ENCODE results near the gene CCDC197.

DNA sequence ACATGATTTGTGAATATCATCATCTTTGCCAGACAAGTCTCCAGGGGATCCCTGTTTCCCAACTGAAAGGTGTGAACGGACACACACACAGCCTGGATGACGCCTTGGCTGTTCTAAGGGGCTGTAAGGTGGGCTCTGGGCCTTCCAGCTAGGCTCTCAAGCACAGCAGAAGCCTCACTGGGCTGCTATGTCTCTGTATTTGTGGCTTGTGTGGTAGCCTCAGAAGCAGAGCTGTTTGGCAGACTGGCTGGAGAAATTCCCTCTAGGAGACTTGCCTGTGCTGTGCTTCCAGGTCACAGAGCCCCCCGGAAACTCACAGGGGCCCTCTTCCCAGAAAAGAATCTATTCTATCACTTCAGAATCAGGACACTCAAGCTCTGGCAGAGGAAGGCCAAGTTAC lies 50.5 kb downstream of the CCDC197 start:
- TF ChIP-seq JUND (IDR thresholded peaks at IDR 0.05): no peak
- TF ChIP-seq, protein P1, sequence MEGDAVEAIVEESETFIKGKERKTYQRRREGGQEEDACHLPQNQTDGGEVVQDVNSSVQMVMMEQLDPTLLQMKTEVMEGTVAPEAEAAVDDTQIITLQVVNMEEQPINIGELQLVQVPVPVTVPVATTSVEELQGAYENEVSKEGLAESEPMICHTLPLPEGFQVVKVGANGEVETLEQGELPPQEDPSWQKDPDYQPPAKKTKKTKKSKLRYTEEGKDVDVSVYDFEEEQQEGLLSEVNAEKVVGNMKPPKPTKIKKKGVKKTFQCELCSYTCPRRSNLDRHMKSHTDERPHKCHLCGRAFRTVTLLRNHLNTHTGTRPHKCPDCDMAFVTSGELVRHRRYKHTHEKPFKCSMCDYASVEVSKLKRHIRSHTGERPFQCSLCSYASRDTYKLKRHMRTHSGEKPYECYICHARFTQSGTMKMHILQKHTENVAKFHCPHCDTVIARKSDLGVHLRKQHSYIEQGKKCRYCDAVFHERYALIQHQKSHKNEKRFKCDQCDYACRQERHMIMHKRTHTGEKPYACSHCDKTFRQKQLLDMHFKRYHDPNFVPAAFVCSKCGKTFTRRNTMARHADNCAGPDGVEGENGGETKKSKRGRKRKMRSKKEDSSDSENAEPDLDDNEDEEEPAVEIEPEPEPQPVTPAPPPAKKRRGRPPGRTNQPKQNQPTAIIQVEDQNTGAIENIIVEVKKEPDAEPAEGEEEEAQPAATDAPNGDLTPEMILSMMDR (IDR thresholded peaks at IDR 0.05; ENCODE audit: low read depth, low read length, missing input control): no peak
- TF ChIP-seq TAF1 (conservative IDR thresholded peaks at IDR 0.05): no peak
- no peak for TF ChIP-seq RAD21 (IDR thresholded peaks at IDR 0.05)
- TF ChIP-seq RXRA (IDR thresholded peaks at IDR 0.05): no peak
- TF ChIP-seq, protein P2, sequence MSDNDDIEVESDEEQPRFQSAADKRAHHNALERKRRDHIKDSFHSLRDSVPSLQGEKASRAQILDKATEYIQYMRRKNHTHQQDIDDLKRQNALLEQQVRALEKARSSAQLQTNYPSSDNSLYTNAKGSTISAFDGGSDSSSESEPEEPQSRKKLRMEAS (IDR thresholded peaks at IDR 0.05): no peak
- TF ChIP-seq, protein P3, sequence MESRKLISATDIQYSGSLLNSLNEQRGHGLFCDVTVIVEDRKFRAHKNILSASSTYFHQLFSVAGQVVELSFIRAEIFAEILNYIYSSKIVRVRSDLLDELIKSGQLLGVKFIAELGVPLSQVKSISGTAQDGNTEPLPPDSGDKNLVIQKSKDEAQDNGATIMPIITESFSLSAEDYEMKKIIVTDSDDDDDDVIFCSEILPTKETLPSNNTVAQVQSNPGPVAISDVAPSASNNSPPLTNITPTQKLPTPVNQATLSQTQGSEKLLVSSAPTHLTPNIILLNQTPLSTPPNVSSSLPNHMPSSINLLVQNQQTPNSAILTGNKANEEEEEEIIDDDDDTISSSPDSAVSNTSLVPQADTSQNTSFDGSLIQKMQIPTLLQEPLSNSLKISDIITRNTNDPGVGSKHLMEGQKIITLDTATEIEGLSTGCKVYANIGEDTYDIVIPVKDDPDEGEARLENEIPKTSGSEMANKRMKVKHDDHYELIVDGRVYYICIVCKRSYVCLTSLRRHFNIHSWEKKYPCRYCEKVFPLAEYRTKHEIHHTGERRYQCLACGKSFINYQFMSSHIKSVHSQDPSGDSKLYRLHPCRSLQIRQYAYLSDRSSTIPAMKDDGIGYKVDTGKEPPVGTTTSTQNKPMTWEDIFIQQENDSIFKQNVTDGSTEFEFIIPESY (IDR thresholded peaks at IDR 0.05): no peak
- no peak for TF ChIP-seq EGR1 (IDR thresholded peaks at IDR 0.05; ENCODE audit: low read depth in 2 of 2)
- TF ChIP-seq, protein P4, sequence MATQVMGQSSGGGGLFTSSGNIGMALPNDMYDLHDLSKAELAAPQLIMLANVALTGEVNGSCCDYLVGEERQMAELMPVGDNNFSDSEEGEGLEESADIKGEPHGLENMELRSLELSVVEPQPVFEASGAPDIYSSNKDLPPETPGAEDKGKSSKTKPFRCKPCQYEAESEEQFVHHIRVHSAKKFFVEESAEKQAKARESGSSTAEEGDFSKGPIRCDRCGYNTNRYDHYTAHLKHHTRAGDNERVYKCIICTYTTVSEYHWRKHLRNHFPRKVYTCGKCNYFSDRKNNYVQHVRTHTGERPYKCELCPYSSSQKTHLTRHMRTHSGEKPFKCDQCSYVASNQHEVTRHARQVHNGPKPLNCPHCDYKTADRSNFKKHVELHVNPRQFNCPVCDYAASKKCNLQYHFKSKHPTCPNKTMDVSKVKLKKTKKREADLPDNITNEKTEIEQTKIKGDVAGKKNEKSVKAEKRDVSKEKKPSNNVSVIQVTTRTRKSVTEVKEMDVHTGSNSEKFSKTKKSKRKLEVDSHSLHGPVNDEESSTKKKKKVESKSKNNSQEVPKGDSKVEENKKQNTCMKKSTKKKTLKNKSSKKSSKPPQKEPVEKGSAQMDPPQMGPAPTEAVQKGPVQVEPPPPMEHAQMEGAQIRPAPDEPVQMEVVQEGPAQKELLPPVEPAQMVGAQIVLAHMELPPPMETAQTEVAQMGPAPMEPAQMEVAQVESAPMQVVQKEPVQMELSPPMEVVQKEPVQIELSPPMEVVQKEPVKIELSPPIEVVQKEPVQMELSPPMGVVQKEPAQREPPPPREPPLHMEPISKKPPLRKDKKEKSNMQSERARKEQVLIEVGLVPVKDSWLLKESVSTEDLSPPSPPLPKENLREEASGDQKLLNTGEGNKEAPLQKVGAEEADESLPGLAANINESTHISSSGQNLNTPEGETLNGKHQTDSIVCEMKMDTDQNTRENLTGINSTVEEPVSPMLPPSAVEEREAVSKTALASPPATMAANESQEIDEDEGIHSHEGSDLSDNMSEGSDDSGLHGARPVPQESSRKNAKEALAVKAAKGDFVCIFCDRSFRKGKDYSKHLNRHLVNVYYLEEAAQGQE (IDR thresholded peaks at IDR 0.05): no peak
- TF ChIP-seq, protein P5, sequence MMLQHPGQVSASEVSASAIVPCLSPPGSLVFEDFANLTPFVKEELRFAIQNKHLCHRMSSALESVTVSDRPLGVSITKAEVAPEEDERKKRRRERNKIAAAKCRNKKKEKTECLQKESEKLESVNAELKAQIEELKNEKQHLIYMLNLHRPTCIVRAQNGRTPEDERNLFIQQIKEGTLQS (IDR thresholded peaks at IDR 0.05): no peak
- no peak for TF ChIP-seq SP1 (IDR thresholded peaks at IDR 0.05)
- TF ChIP-seq YY1 (IDR thresholded peaks at IDR 0.05): no peak
- no peak for TF ChIP-seq FOXA1 (IDR thresholded peaks at IDR 0.05)
